Forelimb muscle (tissue), 1 donor: ENCODE measurements around the gene SEPTIN11. TPM values are rescaled to one million over a fixed set of nuclear protein-coding genes. Genes with fewer than 3 reads are reported as not detected.
"Not testable (repeated sequence)": the region's sequence is repeated elsewhere in the genome, so short reads cannot be mapped to it uniquely, and the experiment has no call there.

Experiments
- DNase-seq: peaks from one replicate; pipeline ENCODE4 v3.0.0-alpha.2; 2013; ENCODE audit warnings: low read depth
- polyA plus RNA-seq: library from polyadenylated mRNA; unstranded; fragments of 120-200 nt; gene quantifications from one replicate; pipeline ENCODE4 v1.2.1, GENCODE V29; 2013; ENCODE audit not compliant: insufficient read length

Gene SEPTIN11
- polyA plus RNA-seq, 1 donor = 262 TPM

GRCh38 chr4:76952071-76952470 is 2.5 kb downstream of the SEPTIN11 start:
- no peak for DNase-seq

- no peak for DNase-seq
These were observed 3.4 kb downstream of the SEPTIN11 start for GRCh38 chr4:76952656-76953582.

GRCh38 chr4:76953956-76954355 is 4.4 kb downstream of the SEPTIN11 start:
- DNase-seq = no peak

- DNase-seq = no peak
These were observed 4.9 kb downstream of the SEPTIN11 start for GRCh38 chr4:76954489-76954888.

- DNase-seq = no peak
These were observed 5.6 kb downstream of the SEPTIN11 start for GRCh38 chr4:76955182-76955581.

- no peak for DNase-seq
These were observed 7.6 kb downstream of the SEPTIN11 start for GRCh38 chr4:76957004-76957738.

GRCh38 chr4:76958891-76959290 is 9.3 kb downstream of the SEPTIN11 start:
- no peak for DNase-seq

GRCh38 chr4:76960014-76960413 is 10.5 kb downstream of the SEPTIN11 start:
- no peak for DNase-seq

- no peak for DNase-seq
These were observed 13.0 kb downstream of the SEPTIN11 start for GRCh38 chr4:76962406-76963130.

- no peak for DNase-seq
These were observed 13.7 kb downstream of the SEPTIN11 start for GRCh38 chr4:76963131-76963750.

GRCh38 chr4:76963927-76964326 is 14.4 kb downstream of the SEPTIN11 start:
- not testable (repeated sequence) for DNase-seq

GRCh38 chr4:76964769-76965168 is 15.2 kb downstream of the SEPTIN11 start:
- no peak for DNase-seq

GRCh38 chr4:76965866-76966579 is 16.5 kb downstream of the SEPTIN11 start:
- no peak for DNase-seq

GRCh38 chr4:76968937-76969336 is 19.4 kb downstream of the SEPTIN11 start:
- no peak for DNase-seq

- DNase-seq = no peak
These were observed 19.9 kb downstream of the SEPTIN11 start for GRCh38 chr4:76969495-76969894.

- DNase-seq = no peak
These were observed 20.5 kb downstream of the SEPTIN11 start for GRCh38 chr4:76969941-76970529.

GRCh38 chr4:76972306-76972705 is 22.8 kb downstream of the SEPTIN11 start:
- no peak for DNase-seq

- no peak for DNase-seq
These were observed 24.6 kb downstream of the SEPTIN11 start for GRCh38 chr4:76974150-76974549.

GRCh38 chr4:76977113-76977512 is 27.6 kb downstream of the SEPTIN11 start:
- no peak for DNase-seq

- DNase-seq = no peak
These were observed 28.3 kb downstream of the SEPTIN11 start for GRCh38 chr4:76977736-76978350.
